Caco-2 (cell line): ENCODE data around the gene SPTLC2. TPM values are rescaled to one million over a fixed set of nuclear protein-coding genes. Genes with fewer than 3 reads are reported as not detected.

Source experiments
- BruUV-seq: library from RNA; stranded (reverse); fragments of 400-500 nt; replicated peaks from 2 replicates; lab custom pipeline; 2021; lab: Mats Ljungman, UMichigan
- CTCF ChIA-PET: fragments of 300-600 bp; sonication (Branson Sonifier 250); formaldehyde crosslinking; loops from one replicate; lab custom pipeline; 2022; ENCODE audit warnings: antibody characterized with exemption; lab: Charles Lee
- POLR2A ChIA-PET: fragments of 300-600 bp; sonication (Branson Sonifier 250); formaldehyde crosslinking; loops from one replicate; lab custom pipeline; 2022; ENCODE audit warnings: antibody characterized with exemption; lab: Charles Lee
- DNase-seq, 2 experiments: peaks; one replicate each; pipeline versions ENCODE4 v3.0.0 to v3.0.0-alpha.2; 2020 to 2022
- H3K27me3 ChIP-seq: replicated peaks from 2 replicates; pipeline ENCODE4 v1.6.0; 2011; ENCODE audit warnings: low read length; ENCODE audit not compliant: control insufficient read depth, insufficient read depth
- H3K36me3 ChIP-seq: 2 replicates; pipeline ENCODE4 v1.5.1; 2011; ENCODE audit warnings: low read length; ENCODE audit not compliant: control insufficient read depth, insufficient read depth
- H3K4me1 ChIP-seq: fragments of 250-450 bp; sonication (Bioruptor Pico); 2 replicates; pipeline ENCODE4 v1.5.1; 2020; ENCODE audit warnings: mild to moderate bottlenecking
- H3K4me3 ChIP-seq: 2 replicates; pipeline ENCODE4 v1.5.1; 2011; ENCODE audit warnings: low read depth, mild to moderate bottlenecking, control low read depth, low read length
- H3K9me3 ChIP-seq: fragments of 250-450 bp; sonication (Bioruptor Pico); 2 replicates; pipeline ENCODE4 v1.5.1; 2020; ENCODE audit warnings: mild to moderate bottlenecking, moderate library complexity
- H3K27ac Mint-ChIP-seq: one replicate; pipeline ENCODE4 v1.8.0; 2022; ENCODE audit warnings: mixed read lengths; ENCODE audit not compliant: unreplicated experiment
- H3K27me3 Mint-ChIP-seq: one replicate; pipeline ENCODE4 v1.8.0; 2022; ENCODE audit warnings: mixed read lengths; ENCODE audit not compliant: insufficient read depth, unreplicated experiment
- H3K36me3 Mint-ChIP-seq: one replicate; pipeline ENCODE4 v1.8.0; 2022; ENCODE audit warnings: mild to moderate bottlenecking, mixed read lengths; ENCODE audit not compliant: insufficient read depth, unreplicated experiment
- H3K4me1 Mint-ChIP-seq: one replicate; pipeline ENCODE4 v1.8.0; 2022; ENCODE audit warnings: low read depth, mixed read lengths; ENCODE audit not compliant: unreplicated experiment
- H3K4me3 Mint-ChIP-seq: one replicate; pipeline ENCODE4 v1.8.0; 2022; ENCODE audit warnings: mild to moderate bottlenecking, moderate library complexity, mixed read lengths; ENCODE audit not compliant: unreplicated experiment
- H3K9me3 Mint-ChIP-seq: one replicate; pipeline ENCODE4 v1.8.0; 2022; ENCODE audit warnings: mixed read lengths; ENCODE audit not compliant: unreplicated experiment
- intact Hi-C: fragments of 100-400 bp; cut with micrococcal nuclease; formaldehyde crosslinking; loops from one replicate; pipeline ENCODE4 v1.10.0; 2022; ENCODE audit not compliant: unreplicated experiment
- total RNA-seq: library from RNA; stranded (reverse); gene quantifications from 2 replicates; pipeline ENCODE4 v1.2.3, GENCODE V29; 2022
- TF ChIP-seq, protein P1 (sequence below), 2 experiments: fragments of 200-600 bp in 1 of 2; IDR thresholded peaks; 1 replicate in 1 of 2; 2 replicates in 1 of 2; pipeline versions ENCODE4 v1.5.1 to v1.8.0; 2011 to 2022; ENCODE audit warnings: antibody characterized with exemption in 1 of 2, control low read depth in 1 of 2, inconsistent platforms in 1 of 2, low read depth in 1 of 2, low read length in 1 of 2, mild to moderate bottlenecking in 1 of 2, moderate library complexity in 1 of 2; ENCODE audit not compliant: insufficient read depth in 1 of 2, severe bottlenecking in 1 of 2, unreplicated experiment in 1 of 2

The SPTLC2 gene
- total RNA-seq, 1 experiment from 2014 or later, result 49.6 TPM

DNA sequence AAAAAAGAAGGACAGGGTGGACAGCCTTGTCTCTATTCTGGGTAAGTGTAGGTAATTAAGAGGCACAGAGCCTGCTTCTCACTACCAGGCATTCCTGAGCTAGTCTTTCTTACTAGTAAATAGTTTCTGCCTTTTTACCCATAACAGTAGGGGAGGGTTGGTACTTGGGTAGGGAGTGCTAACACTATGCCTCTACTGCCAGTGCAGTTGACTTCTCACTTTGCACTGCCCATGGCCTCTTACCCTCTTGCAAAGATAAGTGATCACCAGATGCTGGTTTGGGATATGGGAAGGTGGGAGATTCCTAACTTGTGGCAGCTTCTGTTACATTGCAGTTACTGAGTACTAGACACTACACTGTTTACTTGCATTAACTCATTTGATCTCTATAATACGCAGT lies 146.9 kb downstream of the SPTLC2 start:
- no peaks in the 10 kb centered on the region for H3K36me3 ChIP-seq
- Mint-ChIP-seq H3K27ac (no peak overlapping the region), H3K4me1 (no peaks in the 10 kb centered on the region), H3K4me3 (no peak overlapping the region), H3K27me3 (no peaks in the 10 kb centered on the region), H3K36me3 (peaks cover 55% of the 10 kb centered on the region), H3K9me3 (no peaks in the 10 kb centered on the region)
- ChIA-PET CTCF (interaction anchor here (0.7 kb wide), 1 partner anchor 655 kb away, joined by 4 read pairs; no protein-coding TSS in a partner anchor), POLR2A (interaction anchor here (0.6 kb wide), 1 partner anchor 706 kb away, joined by 5 read pairs; no protein-coding TSS in a partner anchor)
- no peaks in the 10 kb centered on the region for H3K4me1 ChIP-seq
- TF ChIP-seq, protein P1, sequence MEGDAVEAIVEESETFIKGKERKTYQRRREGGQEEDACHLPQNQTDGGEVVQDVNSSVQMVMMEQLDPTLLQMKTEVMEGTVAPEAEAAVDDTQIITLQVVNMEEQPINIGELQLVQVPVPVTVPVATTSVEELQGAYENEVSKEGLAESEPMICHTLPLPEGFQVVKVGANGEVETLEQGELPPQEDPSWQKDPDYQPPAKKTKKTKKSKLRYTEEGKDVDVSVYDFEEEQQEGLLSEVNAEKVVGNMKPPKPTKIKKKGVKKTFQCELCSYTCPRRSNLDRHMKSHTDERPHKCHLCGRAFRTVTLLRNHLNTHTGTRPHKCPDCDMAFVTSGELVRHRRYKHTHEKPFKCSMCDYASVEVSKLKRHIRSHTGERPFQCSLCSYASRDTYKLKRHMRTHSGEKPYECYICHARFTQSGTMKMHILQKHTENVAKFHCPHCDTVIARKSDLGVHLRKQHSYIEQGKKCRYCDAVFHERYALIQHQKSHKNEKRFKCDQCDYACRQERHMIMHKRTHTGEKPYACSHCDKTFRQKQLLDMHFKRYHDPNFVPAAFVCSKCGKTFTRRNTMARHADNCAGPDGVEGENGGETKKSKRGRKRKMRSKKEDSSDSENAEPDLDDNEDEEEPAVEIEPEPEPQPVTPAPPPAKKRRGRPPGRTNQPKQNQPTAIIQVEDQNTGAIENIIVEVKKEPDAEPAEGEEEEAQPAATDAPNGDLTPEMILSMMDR (IDR thresholded peaks at IDR 0.05; ENCODE audit: insufficient read depth in 1 of 2, low read depth in 1 of 2, low read length in 1 of 2, severe bottlenecking in 1 of 2, unreplicated experiment in 1 of 2), result no peak
- intact Hi-C loops, result no loop called here
- no peaks in the 10 kb centered on the region for H3K9me3 ChIP-seq
- DNase-seq, result no peak
- H3K4me3 ChIP-seq, result no peak overlapping the region
- BruUV-seq, result no TSS peak
- H3K27me3 ChIP-seq, result no peaks in the 10 kb centered on the region

DNA sequence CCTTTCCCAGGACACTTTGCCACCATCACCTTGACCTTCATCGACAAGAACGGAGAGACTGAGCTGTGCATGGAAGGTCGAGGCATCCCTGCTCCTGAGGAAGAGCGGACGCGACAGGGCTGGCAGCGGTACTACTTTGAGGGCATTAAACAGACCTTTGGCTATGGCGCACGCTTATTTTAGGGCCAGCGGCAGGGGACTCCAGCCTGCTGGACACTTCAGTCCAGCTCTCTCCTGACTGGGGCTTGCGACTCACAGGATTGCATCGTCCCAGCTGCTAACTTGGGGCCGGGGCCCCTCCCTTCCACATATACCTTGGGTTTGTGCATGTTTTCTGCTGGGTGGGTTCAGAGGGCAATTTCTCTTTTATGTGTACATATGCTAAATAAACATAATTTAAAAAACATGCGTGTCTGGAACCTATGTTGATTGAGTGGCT lies 147.4 kb downstream of the SPTLC2 start:
- Mint-ChIP-seq H3K4me1 (no peaks in the 10 kb centered on the region), H3K27ac (peak overlapping the region; percentile 48), H3K4me3 (no peak overlapping the region), H3K27me3 (no peaks in the 10 kb centered on the region), H3K36me3 (peaks cover 55% of the 10 kb centered on the region), H3K9me3 (no peaks in the 10 kb centered on the region)
- Histone ChIP-seq H3K4me3 (no peak overlapping the region), H3K4me1 (no peaks in the 10 kb centered on the region), H3K9me3 (no peaks in the 10 kb centered on the region), H3K27me3 (no peaks in the 10 kb centered on the region), H3K36me3 (no peaks in the 10 kb centered on the region)
- TF ChIP-seq, protein P1 (IDR thresholded peaks at IDR 0.05; ENCODE audit: insufficient read depth in 1 of 2, low read depth in 1 of 2, low read length in 1 of 2, severe bottlenecking in 1 of 2, unreplicated experiment in 1 of 2), result no peak
- DNase-seq, result peak in 1 of 2 experiments; percentile 30
- TSS peak; percentile 22 for BruUV-seq
- intact Hi-C loops, result no loop called here
- ChIA-PET POLR2A (no interaction called here), CTCF (interaction anchor here (0.7 kb wide), 1 partner anchor 656 kb away, joined by 4 read pairs; no protein-coding TSS in a partner anchor)

DNA sequence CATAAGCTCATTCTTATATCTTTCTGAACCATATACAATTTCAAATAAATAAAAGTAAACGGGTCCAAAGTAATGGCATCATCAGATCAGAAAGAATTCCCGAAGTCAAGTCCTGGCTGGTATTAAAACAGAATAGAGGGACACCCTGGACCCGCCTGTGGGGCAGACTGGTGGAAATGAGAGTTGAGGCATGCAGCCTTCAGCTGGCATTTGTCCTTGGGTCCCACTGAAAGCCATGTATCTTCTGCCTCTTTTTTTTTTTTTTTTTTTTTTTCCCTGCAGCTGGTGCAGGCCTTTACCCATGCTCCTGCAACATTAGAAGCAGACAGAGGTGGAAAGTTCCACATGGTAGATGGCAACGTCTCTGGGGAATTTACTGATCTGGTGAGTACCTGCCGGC lies 148.6 kb downstream of the SPTLC2 start:
- H3K4me1 ChIP-seq, result no peaks in the 10 kb centered on the region
- no TSS peak for BruUV-seq
- no peak overlapping the region for H3K4me3 ChIP-seq
- H3K27me3 ChIP-seq, result no peaks in the 10 kb centered on the region
- no peak overlapping the region for H3K27ac Mint-ChIP-seq
- ChIA-PET POLR2A (interaction anchor here (0.6 kb wide), 1 partner anchor 9 kb away, joined by 8 read pairs; no protein-coding TSS in a partner anchor), CTCF (interaction anchor here (0.6 to 0.7 kb wide), 2 partner anchors 204 to 683 kb away, joined by 5 read pairs; no protein-coding TSS in a partner anchor)
- 0 out of 2 replicates have a peak, but pooled peaks cover under 1% of the 10 kb centered on the region for H3K36me3 ChIP-seq
- peaks cover 65% of the 10 kb centered on the region for H3K36me3 Mint-ChIP-seq
- no peaks in the 10 kb centered on the region for H3K9me3 ChIP-seq
- H3K4me1 Mint-ChIP-seq, result no peaks in the 10 kb centered on the region
- no peaks in the 10 kb centered on the region for H3K9me3 Mint-ChIP-seq
- no peak overlapping the region for H3K4me3 Mint-ChIP-seq
- TF ChIP-seq, protein P1 (IDR thresholded peaks at IDR 0.05; ENCODE audit: insufficient read depth in 1 of 2, low read depth in 1 of 2, low read length in 1 of 2, severe bottlenecking in 1 of 2, unreplicated experiment in 1 of 2), result no peak
- DNase-seq, result no peak
- H3K27me3 Mint-ChIP-seq, result no peaks in the 10 kb centered on the region
- intact Hi-C loops, result no loop called here
